ENCODE data around the gene ATP2B2.

ATP2B2 gene

DNA sequence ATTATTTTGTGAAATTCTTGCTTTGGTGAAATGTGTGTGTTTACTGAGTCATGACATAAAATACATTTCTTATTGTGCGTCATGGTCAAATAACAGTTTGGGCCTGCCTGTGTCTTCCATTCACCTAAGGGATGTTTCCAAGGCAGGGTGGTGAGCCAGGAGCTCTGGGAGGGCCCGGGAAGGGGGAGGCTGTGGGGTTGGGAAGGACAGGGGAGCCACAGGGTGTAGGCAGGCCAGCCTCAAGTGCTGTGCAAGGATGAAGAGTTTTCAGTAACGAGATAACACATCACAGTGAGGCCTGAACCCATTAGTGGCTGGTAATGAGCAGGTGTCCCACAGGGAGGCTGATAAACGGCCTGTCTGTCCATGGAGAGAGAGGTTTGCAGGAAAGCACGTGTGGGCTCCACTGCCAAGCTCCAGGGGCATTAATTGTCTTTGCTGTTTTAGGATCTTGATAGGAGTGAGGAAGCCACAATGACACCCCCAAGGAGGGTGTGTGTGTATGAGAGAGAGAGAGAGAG, 148.9 kb downstream of the ATP2B2 start:
- no peak for DNase-seq

- DNase-seq, result no peak
These were observed 150.9 kb downstream of the ATP2B2 start for GRCh38 chr3:10354361-10355015.

DNA sequence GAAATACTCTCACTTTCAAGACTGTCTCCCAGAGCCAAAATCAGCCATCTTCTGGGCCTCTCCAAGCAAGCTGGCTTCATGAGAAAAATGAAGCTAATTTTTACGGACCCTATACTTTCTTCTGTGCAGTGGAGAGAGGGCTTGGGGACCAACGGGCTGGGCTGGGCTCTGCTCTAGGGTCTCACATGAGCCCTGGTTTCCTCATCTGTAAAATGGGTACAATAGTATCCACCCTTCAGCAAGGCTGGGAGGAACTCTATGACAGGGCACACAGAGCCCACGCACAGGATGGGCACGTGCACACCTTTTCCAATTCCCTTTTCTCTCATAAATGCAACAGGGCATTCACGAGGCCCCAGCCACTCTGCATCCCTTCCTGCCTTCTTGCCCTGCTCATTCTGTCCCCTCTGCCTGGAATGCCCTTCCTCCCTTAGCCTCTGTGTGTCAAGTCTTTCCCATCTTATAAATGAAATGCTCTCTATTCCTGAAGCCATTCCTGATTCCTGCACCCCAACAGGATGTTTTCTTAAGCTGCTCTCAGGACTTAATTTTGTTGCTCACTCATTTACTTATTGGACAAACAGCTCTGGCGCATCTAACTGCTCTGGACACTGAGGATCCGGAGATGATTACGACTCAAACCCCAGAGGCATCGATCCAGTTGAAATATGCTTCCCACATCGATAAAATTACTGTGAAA, 151.6 kb downstream of the ATP2B2 start:
- DNase-seq, result no peak

GRCh38 chr3:10353160-10353559, 152.2 kb downstream of the ATP2B2 start:
- no peak for DNase-seq

DNA sequence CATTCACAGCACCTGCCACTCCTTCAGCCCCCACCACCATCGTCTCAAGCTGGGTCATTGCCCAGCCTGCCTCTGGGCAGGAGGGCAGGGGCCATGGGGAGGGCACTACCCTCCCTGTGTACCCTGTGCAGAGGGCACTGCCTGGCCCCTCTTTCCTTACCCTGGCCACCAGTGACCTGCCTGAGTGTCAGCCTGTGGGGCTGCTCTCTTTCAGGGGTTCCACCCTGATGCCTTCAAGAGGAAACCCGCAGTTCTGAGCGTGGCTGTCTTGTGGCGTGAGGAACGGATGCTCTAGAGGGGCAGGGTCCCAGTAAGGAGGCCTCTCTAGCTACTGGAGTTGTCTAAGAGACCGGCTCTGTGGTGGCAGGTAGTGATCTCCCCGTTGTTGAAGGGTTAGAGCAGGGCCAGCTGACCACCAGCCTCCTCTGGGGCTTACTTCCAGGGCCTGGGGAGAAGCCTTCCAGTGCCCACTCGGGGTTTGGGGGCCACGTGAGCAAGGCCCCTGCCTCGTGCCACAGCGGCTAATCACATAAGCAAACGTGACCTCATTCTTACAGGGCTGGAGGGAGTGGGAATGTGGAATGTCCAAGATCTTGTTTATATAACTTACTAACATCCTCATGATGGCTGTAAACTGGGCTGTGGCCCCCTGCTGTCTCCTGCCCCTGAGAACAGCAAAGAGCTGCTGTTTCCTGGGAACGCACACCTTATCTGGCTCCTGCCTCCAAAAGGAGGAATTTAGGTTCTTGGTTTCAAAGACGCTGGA, 153.1 kb downstream of the ATP2B2 start:
- DNase-seq, result no peak

- no peak for DNase-seq
These were observed 154.2 kb downstream of the ATP2B2 start for GRCh38 chr3:10351013-10351735.

DNA sequence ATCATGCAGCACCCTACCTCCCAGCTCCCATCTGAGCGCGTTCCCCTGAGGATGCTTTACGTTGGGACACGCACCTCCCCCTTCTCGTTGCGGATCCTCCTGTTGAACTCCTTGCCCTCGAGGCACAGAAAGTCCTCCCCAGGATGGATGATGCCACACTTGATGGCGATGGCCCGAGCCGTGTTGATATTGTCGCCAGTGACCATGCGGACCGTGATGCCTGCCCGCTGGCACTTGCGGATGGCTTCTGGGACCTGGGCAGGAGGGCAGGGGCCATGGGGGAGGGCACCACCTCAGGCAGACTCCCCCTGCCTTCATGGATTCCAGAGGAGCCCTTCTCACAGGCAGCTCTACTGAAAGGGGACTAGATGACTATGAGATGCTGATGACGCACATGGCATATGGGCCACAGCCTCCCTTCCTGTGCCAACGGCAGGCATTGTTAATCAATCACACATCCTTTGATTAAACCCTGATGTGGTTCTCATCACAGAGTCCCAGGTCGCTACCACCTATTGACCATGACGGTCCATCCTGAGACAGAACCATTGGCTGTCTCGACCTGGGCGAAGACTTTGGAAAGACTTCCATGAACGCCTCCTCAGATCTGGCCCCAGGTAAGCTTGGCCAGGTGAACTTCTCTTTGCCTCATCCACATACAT, 154.9 kb downstream of the ATP2B2 start:
- no peak for DNase-seq

DNA sequence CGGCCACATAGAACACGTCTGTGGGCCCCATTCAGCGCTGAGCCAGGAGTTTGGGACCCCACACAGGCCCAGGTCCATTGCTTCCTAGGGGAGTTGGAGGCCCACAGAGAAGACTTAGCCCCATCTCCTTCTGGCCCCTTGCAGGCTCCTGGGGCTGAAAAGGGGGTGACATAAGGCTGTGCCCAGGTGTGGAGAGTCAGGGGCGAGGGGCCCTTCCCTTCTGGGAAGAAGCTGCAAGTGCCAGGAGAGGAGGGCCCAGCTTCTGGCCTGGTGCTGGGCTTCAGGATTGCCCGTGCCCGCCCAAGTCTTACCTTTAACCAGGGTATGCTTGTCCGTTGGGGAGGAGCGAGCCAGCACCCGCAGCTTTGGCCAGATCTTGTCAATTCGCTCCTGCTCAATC, 155.6 kb downstream of the ATP2B2 start:
- DNase-seq, result no peak

- DNase-seq, result no peak
These were observed 157.0 kb downstream of the ATP2B2 start for GRCh38 chr3:10348404-10348721.

DNA sequence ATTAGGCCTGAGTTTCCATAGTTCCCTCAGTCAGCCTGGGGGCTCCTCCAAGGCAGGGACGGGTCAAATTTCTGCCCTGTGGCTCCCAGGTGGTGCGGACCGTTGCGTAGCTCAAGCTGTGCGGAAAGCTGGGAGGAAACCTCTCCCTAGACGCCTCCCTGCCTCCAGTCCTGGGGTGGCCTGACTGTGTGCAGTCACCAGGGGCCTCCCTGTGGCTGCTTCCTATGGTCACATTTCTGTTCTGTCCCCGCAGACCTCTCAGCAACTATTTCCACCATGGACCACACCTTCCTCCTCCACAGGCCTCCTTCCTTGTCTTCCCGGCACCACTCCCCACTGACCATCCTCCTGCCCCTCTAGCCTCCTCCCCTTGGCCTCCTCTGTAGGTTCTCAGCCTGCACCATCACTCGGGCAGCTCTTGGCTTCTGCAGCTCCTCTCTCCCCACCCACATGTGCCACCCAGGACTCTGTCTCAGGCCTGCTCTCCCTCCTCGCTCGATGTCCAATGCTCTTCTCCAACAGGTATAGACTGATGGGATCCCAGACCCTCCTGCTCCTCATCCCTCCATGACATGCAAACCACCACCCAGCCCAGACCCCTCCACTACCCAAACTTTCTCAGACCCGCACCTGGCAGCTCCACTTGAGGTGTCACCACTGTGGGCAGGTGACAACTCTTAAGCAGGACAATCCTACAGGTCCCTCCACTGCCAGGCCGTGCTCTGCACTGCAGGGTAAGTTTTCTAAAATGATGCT, 157.6 kb downstream of the ATP2B2 start:
- no peak for DNase-seq

DNA sequence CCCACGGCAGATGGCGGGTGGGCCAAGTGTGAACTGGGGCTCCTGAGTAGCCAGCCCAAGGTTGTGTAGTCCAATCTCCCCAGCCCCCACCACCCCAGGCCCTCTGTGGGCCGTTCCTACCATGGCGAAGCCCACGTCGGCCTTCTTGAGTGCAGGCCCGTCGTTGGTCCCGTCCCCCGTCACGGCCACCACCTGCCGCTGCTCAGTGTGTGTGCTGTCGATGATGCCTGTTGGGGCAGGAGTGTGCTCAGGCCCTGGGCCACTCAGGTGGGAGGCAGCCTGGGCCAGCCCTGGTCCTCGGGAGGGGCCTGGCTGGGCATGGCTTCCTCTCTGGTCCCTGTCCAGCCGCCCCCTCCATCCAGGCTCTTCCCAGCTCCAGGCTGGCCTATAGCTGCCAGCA, 159.5 kb downstream of the ATP2B2 start:
- DNase-seq, result no peak

DNA sequence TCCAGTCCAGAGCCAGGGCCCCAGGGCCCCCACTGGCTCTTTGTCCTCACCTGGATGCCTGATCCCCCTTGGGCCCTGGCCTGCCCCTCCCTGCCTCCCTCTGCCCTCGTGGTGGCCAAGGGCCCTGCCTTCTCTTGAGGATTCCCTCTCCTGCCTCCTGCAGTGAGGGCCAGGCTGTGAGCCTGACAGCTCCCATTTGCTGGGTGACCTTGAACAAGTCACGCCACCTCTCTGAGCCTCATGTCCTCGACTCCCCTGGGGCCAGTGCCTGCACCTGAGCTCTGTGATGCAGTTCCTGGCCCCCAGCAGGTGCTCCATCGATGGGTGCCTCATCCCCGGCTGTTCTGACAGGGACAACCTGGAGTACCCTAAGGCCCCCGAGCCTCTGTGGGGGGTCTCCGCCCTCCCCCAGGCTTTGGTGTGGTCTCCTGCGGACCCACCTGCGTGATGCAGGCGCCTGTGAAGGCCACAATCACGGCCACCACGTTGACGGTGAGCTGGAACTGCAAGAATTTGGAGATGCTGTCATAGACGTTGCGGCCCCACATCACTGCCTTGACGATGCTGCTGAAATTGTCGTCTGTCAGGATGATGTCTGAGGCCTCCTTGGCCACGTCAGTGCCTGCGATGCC, 160.3 kb downstream of the ATP2B2 start:
- DNase-seq, result no peak

DNA sequence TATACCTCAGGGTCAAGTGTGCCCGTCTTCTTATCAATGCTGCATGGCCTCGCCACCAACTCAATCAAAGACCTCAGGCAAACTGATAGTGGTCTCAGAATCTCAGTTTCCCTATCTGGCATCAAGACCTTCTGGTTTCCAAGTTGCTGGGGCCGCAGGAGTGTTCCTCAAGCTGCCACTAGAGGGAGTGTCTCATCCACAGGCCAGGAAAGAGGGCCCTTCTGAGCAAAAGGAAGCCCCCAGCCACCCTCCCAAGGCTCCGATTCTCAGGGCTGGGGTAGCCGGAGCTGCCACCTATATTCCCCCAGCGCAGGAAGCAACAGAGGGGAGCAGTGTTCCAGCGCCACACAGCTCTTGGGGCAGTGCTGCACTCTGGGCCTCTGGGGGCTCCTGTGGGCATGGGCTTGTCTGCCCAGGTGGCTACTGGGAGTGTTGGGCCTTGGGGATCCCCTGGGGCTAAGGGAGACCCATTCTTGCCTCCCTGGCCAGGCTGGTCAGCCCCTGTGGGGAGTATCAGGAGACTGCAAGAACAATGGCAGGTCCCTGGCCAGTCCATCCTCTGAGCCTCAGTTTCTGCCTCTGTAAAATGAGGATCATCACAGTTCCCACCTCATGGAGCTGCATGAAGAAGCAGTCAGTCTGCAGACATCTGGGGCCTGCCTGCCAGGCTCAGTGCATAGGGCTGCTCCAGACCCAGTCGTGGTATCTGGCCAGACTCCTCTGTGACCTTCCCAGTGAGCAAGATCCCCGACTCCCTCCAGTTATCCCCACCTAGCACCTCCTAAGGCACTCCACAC, 161.0 kb downstream of the ATP2B2 start:
- DNase-seq, result no peak

DNA sequence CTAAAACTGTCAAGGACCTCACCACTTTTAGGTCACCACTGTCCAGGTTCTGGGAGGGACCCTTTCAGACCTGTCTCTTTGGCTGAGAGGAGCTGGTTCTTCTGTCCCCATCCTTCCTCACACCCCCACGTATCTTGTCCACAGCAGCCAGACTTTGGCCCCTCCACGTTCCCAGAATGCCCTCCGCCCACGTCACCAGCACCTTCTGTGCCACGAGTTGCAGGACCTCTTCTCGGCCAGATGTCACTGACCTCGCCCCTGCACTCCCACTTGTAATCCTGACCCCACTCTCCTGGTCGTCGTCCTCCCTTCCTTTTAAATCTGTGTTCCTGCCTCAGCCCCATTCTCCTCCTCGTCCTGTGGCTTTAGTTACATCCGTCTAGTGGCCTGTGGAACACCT, 161.9 kb downstream of the ATP2B2 start:
- DNase-seq, result no peak

GRCh38 chr3:10342781-10343180, 162.6 kb downstream of the ATP2B2 start:
- DNase-seq, result no peak

DNA sequence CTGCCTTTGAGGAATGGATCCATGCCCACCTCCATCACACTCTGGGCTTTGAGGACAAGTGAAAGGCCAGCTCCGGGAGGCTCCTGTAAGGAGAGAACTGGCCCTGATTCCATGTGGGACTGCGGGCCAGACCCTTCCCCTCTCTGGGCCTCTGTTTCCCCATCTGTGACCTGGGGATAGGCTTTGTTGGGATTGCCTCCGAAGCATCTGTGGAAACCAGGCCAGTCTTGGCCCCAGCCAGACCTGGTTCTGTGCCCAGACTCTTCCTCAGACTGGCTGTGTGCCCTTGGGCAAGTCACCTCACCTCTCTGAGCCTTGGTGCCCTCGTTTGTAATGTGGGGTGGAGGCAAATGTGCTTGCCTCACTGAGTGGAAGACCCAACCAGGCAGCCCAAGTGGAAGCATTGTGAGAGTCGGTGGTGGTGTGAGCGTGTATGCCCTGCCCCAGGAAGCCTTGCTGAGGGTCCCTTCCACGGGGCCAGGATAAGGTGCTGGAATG, 163.4 kb downstream of the ATP2B2 start:
- no peak for DNase-seq

GRCh38 chr3:10340476-10340875, 164.9 kb downstream of the ATP2B2 start:
- DNase-seq, result no peak

DNA sequence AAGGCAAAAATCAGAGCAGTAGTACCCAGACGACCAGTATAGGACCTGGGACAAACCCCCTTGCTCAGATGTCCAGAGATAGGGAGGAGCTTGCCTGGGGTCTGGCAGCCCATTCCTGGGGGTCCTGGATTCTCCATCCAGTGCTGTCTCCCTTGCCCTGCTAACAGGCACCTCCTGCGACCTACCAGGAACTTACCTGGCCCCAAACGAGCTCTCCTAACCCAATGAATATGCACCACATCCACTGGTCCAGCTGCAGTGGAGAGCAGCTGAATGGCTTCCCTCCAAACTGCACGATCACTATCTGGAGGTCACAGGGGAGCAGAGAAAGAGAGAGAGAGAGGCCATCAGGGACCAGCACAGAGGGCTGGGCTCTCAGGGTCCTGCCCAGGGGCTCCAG, 165.3 kb downstream of the ATP2B2 start:
- no peak for DNase-seq

GRCh38 chr3:10339376-10339955, 165.9 kb downstream of the ATP2B2 start:
- no peak for DNase-seq

Data from cerebellar nuclear complex (tissue), 1 donor.